Measurements from ENCODE around the gene ANKRD22. TPM values are rescaled to one million over a fixed set of nuclear protein-coding genes. Genes with fewer than 3 reads are reported as not detected.

ANKRD22 gene
- total RNA-seq, 1 donor from 2014 or later: not detected

GRCh38 chr10:88852327-88852726, 683 bp upstream of the ANKRD22 start:
- DNase-seq (ENCODE audit: low spot score): no peak
- H3K36me3 Mint-ChIP-seq (ENCODE audit: low read depth): no peaks in the 10 kb centered on the region
- no peak overlapping the region for H3K27ac Mint-ChIP-seq (ENCODE audit: unreplicated experiment)
- no peak for TF ChIP-seq CTCF (IDR thresholded peaks at IDR 0.05)
- no peak overlapping the region for H3K4me3 Mint-ChIP-seq (ENCODE audit: unreplicated experiment)
- peaks cover 2% of the 10 kb centered on the region for H3K27me3 Mint-ChIP-seq (ENCODE audit: low read depth)
- peaks cover 6% of the 10 kb centered on the region for H3K4me1 Mint-ChIP-seq (ENCODE audit: low read depth)
- no peaks in the 10 kb centered on the region for H3K9me3 Mint-ChIP-seq (ENCODE audit: low read depth)

- no peak for DNase-seq (ENCODE audit: low spot score)
- Mint-ChIP-seq H3K4me3 (ENCODE audit: unreplicated experiment) (no peak overlapping the region), H3K27ac (ENCODE audit: unreplicated experiment) (no peak overlapping the region), H3K9me3 (ENCODE audit: low read depth) (peaks cover 3% of the 10 kb centered on the region), H3K36me3 (ENCODE audit: low read depth) (no peaks in the 10 kb centered on the region), H3K4me1 (ENCODE audit: low read depth) (peaks cover 6% of the 10 kb centered on the region), H3K27me3 (ENCODE audit: low read depth) (no peaks in the 10 kb centered on the region)
- TF ChIP-seq CTCF (IDR thresholded peaks at IDR 0.05): no peak
Measured at GRCh38 chr10:88850712-88851111, 932 bp downstream of the ANKRD22 start.

- Mint-ChIP-seq H3K36me3 (ENCODE audit: low read depth) (no peaks in the 10 kb centered on the region), H3K27me3 (ENCODE audit: low read depth) (peaks cover 6% of the 10 kb centered on the region), H3K9me3 (ENCODE audit: low read depth) (peaks cover 3% of the 10 kb centered on the region), H3K4me3 (ENCODE audit: unreplicated experiment) (no peak overlapping the region), H3K27ac (ENCODE audit: unreplicated experiment) (no peak overlapping the region), H3K4me1 (ENCODE audit: low read depth) (peaks cover 6% of the 10 kb centered on the region)
- no peak for TF ChIP-seq CTCF (IDR thresholded peaks at IDR 0.05)
- no peak for DNase-seq (ENCODE audit: low spot score)
Measured at GRCh38 chr10:88849234-88849633, 2.4 kb downstream of the ANKRD22 start.

GRCh38 chr10:88848499-88848898, 3.1 kb downstream of the ANKRD22 start:
- H3K4me3 Mint-ChIP-seq (ENCODE audit: unreplicated experiment): no peak overlapping the region
- no peak for DNase-seq (ENCODE audit: low spot score)
- H3K4me1 Mint-ChIP-seq (ENCODE audit: low read depth): peaks cover 6% of the 10 kb centered on the region
- H3K27me3 Mint-ChIP-seq (ENCODE audit: low read depth): peaks cover 12% of the 10 kb centered on the region
- peaks cover 3% of the 10 kb centered on the region for H3K9me3 Mint-ChIP-seq (ENCODE audit: low read depth)
- H3K27ac Mint-ChIP-seq (ENCODE audit: unreplicated experiment): no peak overlapping the region
- H3K36me3 Mint-ChIP-seq (ENCODE audit: low read depth): peaks cover 1% of the 10 kb centered on the region
- no peak for TF ChIP-seq CTCF (IDR thresholded peaks at IDR 0.05)

GRCh38 chr10:88843171-88843570, 8.5 kb downstream of the ANKRD22 start:
- no peaks in the 10 kb centered on the region for H3K4me1 Mint-ChIP-seq (ENCODE audit: low read depth)
- H3K27me3 Mint-ChIP-seq (ENCODE audit: low read depth): peaks cover 16% of the 10 kb centered on the region
- H3K4me3 Mint-ChIP-seq (ENCODE audit: unreplicated experiment): no peak overlapping the region
- H3K36me3 Mint-ChIP-seq (ENCODE audit: low read depth): peaks cover 1% of the 10 kb centered on the region
- no peak for DNase-seq (ENCODE audit: low spot score)
- peaks cover 3% of the 10 kb centered on the region for H3K9me3 Mint-ChIP-seq (ENCODE audit: low read depth)
- no peak overlapping the region for H3K27ac Mint-ChIP-seq (ENCODE audit: unreplicated experiment)
- TF ChIP-seq CTCF (IDR thresholded peaks at IDR 0.05): no peak

Measured in chondrocyte (in vitro differentiated cells).